K562 (cell line): ENCODE data around the gene RNF103. TPM values are rescaled to one million over a fixed set of nuclear protein-coding genes. Genes with fewer than 3 reads are reported as not detected.

Source experiments
- ATAC-seq: fragments of 200-7000 bp; cut with Tn5 transposase; 3 replicates; pipeline ENCODE4 v1.9.1; 2020; ENCODE audit warnings: moderate library complexity
- BruUV-seq: library from RNA; stranded (reverse); fragments of 400-500 nt; replicated peaks from 2 replicates; lab custom pipeline; 2021; lab: Mats Ljungman, UMichigan
- CTCF ChIA-PET: fragments of 300-600 bp; formaldehyde crosslinking; extraction: SDS; loops from one replicate; lab custom pipeline; 2021; ENCODE audit warnings: low intra/inter-chr PET ratio; lab: Yijun Ruan, JAX
- POLR2A ChIA-PET: fragments of 300-600, 350-650 bp; sonication (Branson Sonifier 250); formaldehyde crosslinking; extraction: SDS; loops from one replicate; lab custom pipeline; 2021; ENCODE audit warnings: antibody characterized with exemption, inconsistent platforms; lab: Yijun Ruan, JAX
- DNase-seq, 4 experiments: peaks; one replicate each; pipeline versions ENCODE4 v3.0.0 to v3.0.0-alpha.2; 2011 to 2018; ENCODE audit warnings: low spot score in 3 of 4, mixed read lengths in 3 of 4; ENCODE audit errors: extremely low read depth in 1 of 4
- FAIRE-seq: peaks from 2 replicates; lab custom pipeline; 2011; peaks lifted over from hg19 to GRCh38; lab: Jason Lieb, UNC
- H2AFZ ChIP-seq: 2 replicates; pipeline ENCODE4 v1.6.0; 2011; ENCODE audit warnings: low read depth, low read length, control low read depth, inconsistent platforms
- H3K27ac ChIP-seq: fragments of 200-600 bp; 3 replicates; pipeline ENCODE4 v1.8.0; 2011; ENCODE audit warnings: low read depth, mild to moderate bottlenecking, control low read depth, inconsistent platforms, low read length, moderate library complexity, mixed read lengths; ENCODE audit errors: extremely low read depth
- H3K27me3 ChIP-seq, 2 experiments: fragments of 300-600 bp in 1 of 2; 2 replicates in 1 of 2; 3 replicates in 1 of 2; pipeline versions ENCODE4 v1.6.0 to v1.8.0; 2011; ENCODE audit warnings: inconsistent platforms in 2 of 2, low read length in 2 of 2, mild to moderate bottlenecking in 1 of 2, mixed read lengths in 1 of 2, moderate library complexity in 1 of 2; ENCODE audit not compliant: control insufficient read depth in 2 of 2, insufficient read depth in 2 of 2
- H3K36me3 ChIP-seq: fragments of 300-600 bp; 3 replicates; pipeline ENCODE4 v1.8.0; 2011; ENCODE audit warnings: mild to moderate bottlenecking, low read length, inconsistent platforms; ENCODE audit not compliant: control insufficient read depth, insufficient read depth
- H3K4me1 ChIP-seq, 2 experiments: fragments of 200-600 bp in 1 of 2; replicated peaks in 1 of 2; 2 replicates in 1 of 2; 3 replicates in 1 of 2; pipeline versions ENCODE4 v1.5.1 to v1.8.0; 2011; ENCODE audit warnings: inconsistent platforms in 2 of 2, low read length in 2 of 2, mild to moderate bottlenecking in 1 of 2, mixed read lengths in 1 of 2, moderate library complexity in 1 of 2; ENCODE audit not compliant: control insufficient read depth in 2 of 2, insufficient read depth in 2 of 2
- H3K4me2 ChIP-seq: 2 replicates; pipeline ENCODE4 v1.6.1; 2011; ENCODE audit warnings: low read length, control low read depth, inconsistent platforms, mixed read lengths; ENCODE audit not compliant: insufficient read depth
- H3K4me3 ChIP-seq: fragments of 200-600 bp; sonication (generic), shearing (Covaris generic); 2 replicates; pipeline ENCODE4 v1.5.1; 2016; ENCODE audit warnings: control low read depth, inconsistent platforms
- H3K79me2 ChIP-seq: fragments of 200-600 bp; 3 replicates; pipeline ENCODE4 v1.8.0; 2011; ENCODE audit warnings: low read length, inconsistent platforms; ENCODE audit not compliant: control insufficient read depth, insufficient read depth
- H3K9ac ChIP-seq, 2 experiments: 2 replicates each; pipeline versions ENCODE4 v1.6.0 to v1.6.1; 2011; ENCODE audit warnings: low read depth in 2 of 2, low read length in 2 of 2, control low read depth in 1 of 2, inconsistent platforms in 1 of 2, mild to moderate bottlenecking in 1 of 2, mixed read lengths in 1 of 2; ENCODE audit not compliant: insufficient read depth in 1 of 2
- H3K9me1 ChIP-seq: one replicate; pipeline ENCODE4 v1.6.0; 2011; ENCODE audit warnings: inconsistent platforms, mild to moderate bottlenecking, low read length, moderate library complexity; ENCODE audit not compliant: control insufficient read depth, insufficient read depth
- H3K9me3 ChIP-seq: replicated peaks from 2 replicates; pipeline ENCODE4 v1.5.1; 2011; ENCODE audit warnings: low read depth, low read length, inconsistent platforms; ENCODE audit not compliant: control insufficient read depth, insufficient read depth
- H4K20me1 ChIP-seq: replicated peaks from 2 replicates; pipeline ENCODE4 v1.6.1; 2011; ENCODE audit warnings: low read length, inconsistent platforms, mixed read lengths; ENCODE audit not compliant: control insufficient read depth, insufficient read depth
- BDP1 ChIP-seq: IDR thresholded peaks from 3 replicates; pipeline ENCODE4 v1.6.1; 2011; ENCODE audit not compliant: insufficient read length, insufficient read depth
- ELK3 ChIP-seq: fragments of 450-650 bp; formaldehyde crosslinking; IDR thresholded peaks from 2 replicates; pipeline ENCODE4 v1.4.0; 2020; ENCODE audit warnings: mild to moderate bottlenecking
- IRF1 ChIP-seq: sonication (generic); formaldehyde crosslinking; IDR thresholded peaks from 2 replicates; pipeline ENCODE4 v1.8.0; 2022; ENCODE audit warnings: missing genetic modification reagents, mild to moderate bottlenecking, borderline replicate concordance
- MTA1 ChIP-seq: fragments of 450-650 bp; IDR thresholded peaks from 2 replicates; pipeline ENCODE4 v1.6.1; 2017; ENCODE audit warnings: borderline replicate concordance
- MYNN ChIP-seq, 2 experiments: sonication (generic); formaldehyde crosslinking in 1 of 2; IDR thresholded peaks; 2 replicates each; pipeline versions ENCODE4 v1.5.0 to v1.6.1; 2016 to 2020; ENCODE audit warnings: antibody characterized with exemption in 1 of 2, missing genetic modification reagents in 1 of 2
- POU5F1 ChIP-seq: fragments of 150-350 bp; IDR thresholded peaks from 2 replicates; pipeline ENCODE4 v1.6.1; 2014; ENCODE audit warnings: borderline replicate concordance, low read length, low read depth, mild to moderate bottlenecking; ENCODE audit not compliant: partially characterized antibody
- RUNX1 ChIP-seq: sonication (generic); IDR thresholded peaks from 2 replicates; pipeline ENCODE4 v1.6.1; 2016; ENCODE audit warnings: antibody characterized with exemption, low read depth
- ZHX1 ChIP-seq: fragments of 150-350 bp; conservative IDR thresholded peaks from 2 replicates; pipeline ENCODE4 v1.6.1; 2014; ENCODE audit warnings: low read length
- WGBS: fragments of 100-300 bp; shearing (Covaris generic); methylation state at CpG from one replicate; pipeline ENCODE4 v1.1.6; 2016; ENCODE audit warnings: low coverage, mixed read lengths; ENCODE audit not compliant: insufficient coverage; ENCODE audit errors: missing lambda C conversion rate; 5-methylcytosine and 5-hydroxymethylcytosine counted together
- in situ Hi-C: fragments of 300-500 bp; cut with MboI; formaldehyde crosslinking; loops from 4 replicates; pipeline ENCODE4 v1.15.0; 2018; ENCODE audit warnings: inconsistent platforms, mixed read lengths
- intact Hi-C: fragments of 100-400 bp; cut with micrococcal nuclease; formaldehyde crosslinking; loops from 2 replicates; pipeline ENCODE4 v1.14.2; 2022
- polyA plus RNA-seq, 8 experiments: library from polyadenylated mRNA; depleted of rRNA in 4 of 8; stranded (reverse) in 5 of 8; unstranded in 3 of 8; fragments of >200 nt; fragmentation: Nextera tagmentation in 2 of 8; fragmentation: Illumina TruSeq in 1 of 8; extraction: Ambion mirVana in 2 of 8; extraction: Trizol in 1 of 8; gene quantifications; 2 replicates each; pipeline versions ENCODE4 v1.2.1 to v1.2.3, GENCODE V29; 2011 to 2014; ENCODE audit warnings: inconsistent platforms in 1 of 8, missing spikeins in 1 of 8
- total RNA-seq, 7 experiments: library from RNA; depleted of rRNA in 6 of 7; stranded (reverse); fragments of >200 nt in 6 of 7; fragmentation: Illumina TruSeq in 2 of 7; extraction: Trizol in 2 of 7; gene quantifications; 2 replicates each; pipeline versions ENCODE4 v1.2.1 to v1.2.3, GENCODE V29; 2011 to 2021; ENCODE audit warnings: low replicate concordance in 1 of 7

The RNF103 gene
- total and polyA plus RNA-seq, 9 of the 15 experiments (the other 6 are each of a cell fraction or from before 2014, with no cell fraction given) = 1.2 to 6.8 (median 4.6) TPM

- H2AFZ ChIP-seq = no peak overlapping the region
- CTCF ChIA-PET = no interaction called here
- H4K20me1 ChIP-seq = no peaks in the 10 kb centered on the region; the same call in 1 of the 2 replicates
- H3K36me3 ChIP-seq = peaks cover 3% of the 10 kb centered on the region; the same call in 1 of the 3 replicates
- H3K4me3 ChIP-seq = no peak overlapping the region
- no peak overlapping the region for H3K27ac ChIP-seq
- no peak for TF ChIP-seq POU5F1
- TF ChIP-seq, all 486 proteins: peak for 0
- no peaks in the 10 kb centered on the region for H3K9me3 ChIP-seq
- ATAC-seq (no peak), DNase-seq (no peak), FAIRE-seq (no peak)
- 86% methylated on average over 1 of the region's 1 CpG for WGBS
- in situ Hi-C loops (no loop called here), intact Hi-C loops (no loop called here)
- no peaks in the 10 kb centered on the region for H3K79me2 ChIP-seq
- POLR2A ChIA-PET = interaction anchor here (0.6 to 1.7 kb wide), 4 partner anchors 9 to 114 kb away, joined by 4 to 5 read pairs (median 4); no protein-coding TSS in a partner anchor
- H3K9me1 ChIP-seq = no peaks in the 10 kb centered on the region
- no peaks in the 10 kb centered on the region for H3K4me1 ChIP-seq
- H3K4me2 ChIP-seq = no peak overlapping the region
- no peak overlapping the region for H3K9ac ChIP-seq
- no TSS peak for BruUV-seq
- H3K27me3 ChIP-seq = no peaks in the 10 kb centered on the region
Observed at GRCh38 chr2:86610871-86611270, 12.8 kb downstream of the RNF103 start.

- CTCF ChIA-PET = no interaction called here
- Histone ChIP-seq H3K9me1 (no peaks in the 10 kb centered on the region), H3K36me3 (peaks cover 14% of the 10 kb centered on the region; the same call in 2 of the 3 replicates), H3K27ac (no peak overlapping the region), H4K20me1 (no peaks in the 10 kb centered on the region; the same call in 1 of the 2 replicates), H3K4me2 (no peak overlapping the region), H3K4me1 (no peaks in the 10 kb centered on the region), H3K9ac (no peak overlapping the region), H3K9me3 (no peaks in the 10 kb centered on the region), H3K27me3 (no peaks in the 10 kb centered on the region), H3K4me3 (no peak overlapping the region), H2AFZ (no peak overlapping the region), H3K79me2 (no peaks in the 10 kb centered on the region)
- POLR2A ChIA-PET = interaction anchor here (1.0 to 1.3 kb wide), 2 partner anchors 10 to 20 kb away, joined by 4 to 5 read pairs; no protein-coding TSS in a partner anchor
- no peak for TF ChIP-seq ZHX1
- TF ChIP-seq MYNN (IDR thresholded peaks at IDR 0.05) = no peak
- no peak for TF ChIP-seq MYNN (CRISPR knock-in tag; IDR thresholded peaks at IDR 0.05)
- TF ChIP-seq IRF1 = no peak
- no peak for TF ChIP-seq BDP1
- TF ChIP-seq ELK3 = no peak
- no peak for TF ChIP-seq RUNX1
- TF ChIP-seq MTA1 = no peak
- no TSS peak for BruUV-seq
- DNase-seq (no peak), ATAC-seq (no peak), FAIRE-seq (no peak)
- WGBS = 39% methylated on average over 2 of the region's 2 CpGs
- intact Hi-C loops (no loop called here), in situ Hi-C loops (no loop called here)
Observed at GRCh38 chr2:86608832-86609410, 14.7 kb downstream of the RNF103 start.
